IMR-90 (cell line): ENCODE results near the gene PTPRO.

Experiments
- CEBPB ChIP-seq: IDR thresholded peaks from 2 replicates; pipeline ENCODE4 v1.6.1; 2012; ENCODE audit warnings: low read depth, low read length, improper control_type of control experiment
- CHD1 ChIP-seq: IDR thresholded peaks from 2 replicates; pipeline ENCODE4 v1.6.1; 2012; ENCODE audit warnings: low read depth, low read length, improper control_type of control experiment
- CTCF ChIP-seq: conservative IDR thresholded peaks from 2 replicates; pipeline ENCODE4 v1.5.1; 2012; ENCODE audit warnings: mild to moderate bottlenecking, low read depth, low read length, improper control_type of control experiment
- MAFK ChIP-seq: IDR thresholded peaks from 2 replicates; pipeline ENCODE4 v1.6.1; 2012; ENCODE audit warnings: low read depth, low read length, improper control_type of control experiment
- MAZ ChIP-seq: IDR thresholded peaks from 2 replicates; pipeline ENCODE4 v1.6.1; 2012; ENCODE audit warnings: low read depth, mild to moderate bottlenecking, low read length, improper control_type of control experiment, moderate library complexity, borderline replicate concordance
- MXI1 ChIP-seq: IDR thresholded peaks from 2 replicates; pipeline ENCODE4 v1.6.1; 2012; ENCODE audit warnings: low read depth, mild to moderate bottlenecking, low read length, moderate library complexity, borderline replicate concordance
- POLR2A ChIP-seq: IDR thresholded peaks from 2 replicates; pipeline ENCODE4 v1.6.1; 2012; ENCODE audit warnings: mild to moderate bottlenecking, low read depth, low read length
- RAD21 ChIP-seq: IDR thresholded peaks from 2 replicates; pipeline ENCODE4 v1.6.1; 2012; ENCODE audit warnings: low read length, improper control_type of control experiment
- RCOR1 ChIP-seq: IDR thresholded peaks from 2 replicates; pipeline ENCODE4 v1.6.1; 2012; ENCODE audit warnings: mild to moderate bottlenecking, low read length, improper control_type of control experiment; ENCODE audit not compliant: insufficient replicate concordance
- RFX5 ChIP-seq: IDR thresholded peaks from 2 replicates; pipeline ENCODE4 v1.8.0; 2012; ENCODE audit warnings: low read depth, mild to moderate bottlenecking, low read length, moderate library complexity
- SMC3 ChIP-seq: fragments of 150-350 bp; IDR thresholded peaks from 2 replicates; pipeline ENCODE4 v1.6.1; 2016; ENCODE audit warnings: low read depth, mild to moderate bottlenecking, antibody characterized with exemption, low read length, moderate library complexity

GRCh38 chr12:15496738-15497137, 174.4 kb downstream of the PTPRO start:
- TF ChIP-seq CTCF: no peak
- no peak for TF ChIP-seq RCOR1
- no peak for TF ChIP-seq MAZ
- no peak for TF ChIP-seq RFX5
- TF ChIP-seq SMC3: no peak
- no peak for TF ChIP-seq POLR2A
- no peak for TF ChIP-seq MXI1
- no peak for TF ChIP-seq CHD1
- TF ChIP-seq CEBPB: no peak
- no peak for TF ChIP-seq RAD21
- TF ChIP-seq MAFK: no peak
